HepG2 (cell line): ENCODE data around the gene SLC16A3. TPM values are rescaled to one million over a fixed set of nuclear protein-coding genes. Genes with fewer than 3 reads are reported as not detected.
A peak's percentile ranks its signal among the peaks of the same experiment; 100 is the strongest.

Experiments
- ATM ChIP-seq: fragments of 450-650 bp; IDR thresholded peaks from 2 replicates; pipeline ENCODE4 v1.7.1; 2017; ENCODE audit warnings: mild to moderate bottlenecking, borderline replicate concordance
- CREB1 ChIP-seq, 2 experiments: fragments of 450-650 bp in 1 of 2; IDR thresholded peaks; 2 replicates each; pipeline ENCODE4 v1.6.1; 2016 to 2017; ENCODE audit warnings: control low read depth in 1 of 2, mild to moderate bottlenecking in 1 of 2, missing compliant biosample characterization in 1 of 2, missing genetic modification characterization in 1 of 2
- RAD51 ChIP-seq: fragments of 450-650 bp; IDR thresholded peaks from 2 replicates; pipeline ENCODE4 v1.6.1; 2016; ENCODE audit warnings: borderline replicate concordance
- REXO4 ChIP-seq: sonication (generic); formaldehyde crosslinking; IDR thresholded peaks from 2 replicates; pipeline ENCODE4 v1.8.0; 2022; ENCODE audit warnings: missing genetic modification reagents, mild to moderate bottlenecking, borderline replicate concordance
- SMAD1 ChIP-seq: sonication (generic); formaldehyde crosslinking; IDR thresholded peaks from 2 replicates; pipeline ENCODE4 v1.4.0; 2020; ENCODE audit warnings: missing genetic modification reagents, low read depth, mild to moderate bottlenecking, borderline replicate concordance
- SMC3 ChIP-seq: IDR thresholded peaks from 2 replicates; pipeline ENCODE4 v1.6.1; 2011; ENCODE audit warnings: low read length, improper control_type of control experiment
- SRSF1 ChIP-seq: fragments of 200-400 bp; formaldehyde crosslinking; optimal IDR thresholded peaks from 2 replicates; pipeline ENCODE3; 2017; ENCODE audit warnings: mild to moderate bottlenecking, low read depth, low read length, moderate library complexity
- SRSF4 ChIP-seq: fragments of 200-400 bp; formaldehyde crosslinking; IDR thresholded peaks from one replicate; pipeline ENCODE4 v1.6.1; 2018; ENCODE audit warnings: mild to moderate bottlenecking, low read depth, low read length, moderate library complexity; ENCODE audit not compliant: poor library complexity, severe bottlenecking
- THAP11 ChIP-seq: IDR thresholded peaks from 2 replicates; pipeline ENCODE4 v1.6.1; 2016; ENCODE audit warnings: missing biosample characterization, missing genetic modification reagents
- U2AF1 ChIP-seq: fragments of 200-400 bp; formaldehyde crosslinking; optimal IDR thresholded peaks from 2 replicates; pipeline ENCODE3; 2017; ENCODE audit warnings: mild to moderate bottlenecking, low read depth, low read length
- YEATS4 ChIP-seq: sonication (generic); formaldehyde crosslinking; IDR thresholded peaks from 2 replicates; pipeline ENCODE4 v1.4.0; 2020; ENCODE audit warnings: missing genetic modification reagents, borderline replicate concordance
- ZNF121 ChIP-seq: sonication (generic); formaldehyde crosslinking; IDR thresholded peaks from 2 replicates; pipeline ENCODE4 v1.5.0; 2020; ENCODE audit warnings: mild to moderate bottlenecking, missing genetic modification reagents
- ZNF124 ChIP-seq: sonication (generic); formaldehyde crosslinking; IDR thresholded peaks from 2 replicates; pipeline ENCODE4 v1.4.0; 2020; ENCODE audit warnings: missing genetic modification reagents
- ZNF160 ChIP-seq: sonication (generic); formaldehyde crosslinking; IDR thresholded peaks from 2 replicates; pipeline ENCODE4 v1.8.0; 2022; ENCODE audit warnings: mild to moderate bottlenecking, inconsistent platforms, missing genetic modification reagents
- ZNF496 ChIP-seq: sonication (generic); formaldehyde crosslinking; IDR thresholded peaks from 2 replicates; pipeline ENCODE4 v1.8.1; 2023; ENCODE audit warnings: mild to moderate bottlenecking, moderate library complexity, missing genetic modification reagents; ENCODE audit not compliant: insufficient replicate concordance
- ZNF557 ChIP-seq: sonication (generic); formaldehyde crosslinking; IDR thresholded peaks from 2 replicates; pipeline ENCODE4 v1.4.0; 2020; ENCODE audit warnings: missing genetic modification reagents
- ZNF609 ChIP-seq: sonication (generic); formaldehyde crosslinking; IDR thresholded peaks from 2 replicates; pipeline ENCODE4 v1.4.0; 2020; ENCODE audit warnings: mild to moderate bottlenecking, missing genetic modification reagents, borderline replicate concordance
- ZNF7 ChIP-seq: IDR thresholded peaks from 2 replicates; pipeline ENCODE4 v1.6.1; 2016; ENCODE audit warnings: missing biosample characterization, missing genetic modification reagents
- ZNF75D ChIP-seq: sonication (generic); formaldehyde crosslinking; IDR thresholded peaks from 2 replicates; pipeline ENCODE4 v1.8.1; 2023; ENCODE audit warnings: missing genetic modification reagents, mild to moderate bottlenecking, borderline replicate concordance
- polyA plus RNA-seq, 8 experiments: library from polyadenylated mRNA; depleted of rRNA in 3 of 8; stranded (reverse) in 7 of 8; unstranded in 1 of 8; fragments of >200 nt; fragmentation: Illumina TruSeq in 4 of 8; extraction: Trizol in 4 of 8; gene quantifications; 2 replicates each; pipeline versions ENCODE4 v1.2.1 to v1.2.3, GENCODE V29; 2011 to 2016; ENCODE audit warnings: low read depth in 4 of 8, missing spikeins in 1 of 8, mixed read lengths in 1 of 8; ENCODE audit not compliant: insufficient read depth in 1 of 8
- total RNA-seq, 5 experiments: library from RNA; depleted of rRNA; stranded (reverse); fragments of >200 nt; fragmentation: Illumina TruSeq; extraction: Trizol; gene quantifications; 2 replicates each; pipeline ENCODE4 v1.2.3, GENCODE V29; 2016; ENCODE audit warnings: low read depth in 1 of 5
- TF ChIP-seq, protein P1 (sequence below): sonication (generic); formaldehyde crosslinking; IDR thresholded peaks from 2 replicates; pipeline ENCODE4 v1.8.0; 2022; ENCODE audit warnings: missing genetic modification reagents, mild to moderate bottlenecking, moderate library complexity, borderline replicate concordance
- TF ChIP-seq, protein P2 (sequence below): sonication (generic); formaldehyde crosslinking; IDR thresholded peaks from 2 replicates; pipeline ENCODE4 v1.4.0; 2020; ENCODE audit warnings: missing genetic modification reagents, low read depth, mild to moderate bottlenecking, borderline replicate concordance

Gene SLC16A3
- total and polyA plus RNA-seq, 2 of the 13 experiments (the other 11 are each of a cell fraction or from before 2014, with no cell fraction given): 242 to 349 TPM

GRCh38 chr17:82236142-82236971, 7.5 kb downstream of the SLC16A3 start (continued):
- TF ChIP-seq, protein P1, sequence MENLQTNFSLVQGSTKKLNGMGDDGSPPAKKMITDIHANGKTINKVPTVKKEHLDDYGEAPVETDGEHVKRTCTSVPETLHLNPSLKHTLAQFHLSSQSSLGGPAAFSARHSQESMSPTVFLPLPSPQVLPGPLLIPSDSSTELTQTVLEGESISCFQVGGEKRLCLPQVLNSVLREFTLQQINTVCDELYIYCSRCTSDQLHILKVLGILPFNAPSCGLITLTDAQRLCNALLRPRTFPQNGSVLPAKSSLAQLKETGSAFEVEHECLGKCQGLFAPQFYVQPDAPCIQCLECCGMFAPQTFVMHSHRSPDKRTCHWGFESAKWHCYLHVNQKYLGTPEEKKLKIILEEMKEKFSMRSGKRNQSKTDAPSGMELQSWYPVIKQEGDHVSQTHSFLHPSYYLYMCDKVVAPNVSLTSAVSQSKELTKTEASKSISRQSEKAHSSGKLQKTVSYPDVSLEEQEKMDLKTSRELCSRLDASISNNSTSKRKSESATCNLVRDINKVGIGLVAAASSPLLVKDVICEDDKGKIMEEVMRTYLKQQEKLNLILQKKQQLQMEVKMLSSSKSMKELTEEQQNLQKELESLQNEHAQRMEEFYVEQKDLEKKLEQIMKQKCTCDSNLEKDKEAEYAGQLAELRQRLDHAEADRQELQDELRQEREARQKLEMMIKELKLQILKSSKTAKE (CRISPR knock-in tag): peak; percentile 67; the same call in 1 of the 2 replicates
- TF ChIP-seq SRSF1 (no peak), RAD51 (no peak), ZNF609 (CRISPR knock-in tag) (peak; percentile 92), SMC3 (peak; percentile 29; the same call in 1 of the 2 replicates), THAP11 (CRISPR knock-in tag) (peak; percentile 74), SRSF4 (peak; percentile 56), CREB1 (IDR thresholded peaks at IDR 0.05) (no peak), CREB1 (CRISPR knock-in tag; IDR thresholded peaks at IDR 0.05) (no peak), REXO4 (peak; percentile 74), ATM (no peak), ZNF496 (CRISPR knock-in tag) (no peak), ZNF124 (CRISPR knock-in tag) (peak; percentile 92), SMAD1 (CRISPR knock-in tag) (peak; percentile 99; the same call in 1 of the 2 replicates), ZNF7 (peak; percentile 26; the same call in 1 of the 2 replicates), ZNF75D (CRISPR knock-in tag) (no peak), YEATS4 (peak; percentile 86), ZNF557 (CRISPR knock-in tag) (0 out of 2 replicates have a peak, but pooled peaks have one; percentile 72), ZNF121 (CRISPR knock-in tag) (peak; percentile 89), U2AF1 (peak; percentile 65), ZNF160 (peak; percentile 70; the same call in 1 of the 2 replicates)
- TF ChIP-seq, protein P2, sequence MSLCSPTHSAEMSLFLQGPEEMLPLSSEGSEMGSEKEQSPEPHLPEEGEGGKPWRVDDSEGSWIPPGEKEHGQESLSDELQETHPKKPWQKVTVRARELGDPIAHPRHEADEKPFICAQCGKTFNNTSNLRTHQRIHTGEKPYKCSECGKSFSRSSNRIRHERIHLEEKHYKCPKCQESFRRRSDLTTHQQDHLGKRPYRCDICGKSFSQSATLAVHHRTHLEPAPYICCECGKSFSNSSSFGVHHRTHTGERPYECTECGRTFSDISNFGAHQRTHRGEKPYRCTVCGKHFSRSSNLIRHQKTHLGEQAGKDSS (CRISPR knock-in tag): peak; percentile 95; the same call in 1 of the 2 replicates
